HL-60 (cell line): ENCODE results near the gene PLEKHG4B.

Experiments
- CTCF ChIP-seq: IDR thresholded peaks from one replicate; pipeline ENCODE4 v1.5.1; 2011; ENCODE audit warnings: low read length, control low read depth, inconsistent platforms; ENCODE audit not compliant: insufficient read depth
- GABPA ChIP-seq: IDR thresholded peaks from 2 replicates; pipeline ENCODE4 v1.6.1; 2012; ENCODE audit warnings: low read depth
- POLR2AphosphoS5 ChIP-seq: IDR thresholded peaks from 2 replicates; pipeline ENCODE4 v1.6.1; 2012; ENCODE audit warnings: low read depth
- REST ChIP-seq: IDR thresholded peaks from 2 replicates; pipeline ENCODE4 v1.6.1; 2012; ENCODE audit warnings: low read depth; ENCODE audit not compliant: insufficient replicate concordance
- SPI1 ChIP-seq: IDR thresholded peaks from 2 replicates; pipeline ENCODE4 v1.6.1; 2012; ENCODE audit warnings: low read depth, mild to moderate bottlenecking, borderline replicate concordance

GRCh38 chr5:85334-85995 lies 6.5 kb upstream of the PLEKHG4B start:
- no peak for TF ChIP-seq POLR2AphosphoS5
- no peak for TF ChIP-seq CTCF
- TF ChIP-seq REST = no peak
- TF ChIP-seq GABPA = no peak
- no peak for TF ChIP-seq SPI1
